ENCODE data around the gene RBPJ. TPM values are rescaled to one million over a fixed set of nuclear protein-coding genes. Genes with fewer than 3 reads are reported as not detected.

Gene RBPJ
- total RNA-seq, 4 donors from 2014 or later = 60.4 to 99.3 (median 78.5) TPM

DNA sequence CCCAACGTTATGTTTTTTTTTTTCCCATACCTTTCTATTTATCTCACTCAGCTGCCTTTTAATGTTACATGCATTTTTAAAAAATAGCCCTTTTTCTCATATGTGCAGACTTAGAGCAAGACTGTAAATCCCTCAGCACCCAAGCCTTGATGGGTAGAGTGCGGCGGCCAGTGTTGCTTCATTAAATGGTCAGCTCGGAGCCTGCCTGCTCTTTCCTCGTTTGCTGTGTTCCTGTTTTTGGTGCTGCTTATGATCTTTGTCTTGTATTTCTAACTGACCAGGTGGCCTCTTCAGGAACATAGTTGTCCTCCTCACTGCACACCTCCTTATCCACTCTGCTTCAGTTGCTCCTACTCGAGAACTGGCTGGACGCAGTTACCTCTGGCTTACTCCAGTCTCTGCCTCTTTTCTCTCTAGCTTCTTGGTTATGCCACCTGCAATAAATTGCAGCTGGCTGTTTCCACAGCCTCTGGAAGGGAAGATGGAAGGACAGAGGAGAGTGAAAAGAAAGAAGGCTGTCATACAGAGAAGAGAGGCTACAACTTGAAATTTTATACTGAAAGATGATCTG, 10.7 kb downstream of the RBPJ start:
- Histone ChIP-seq H3K4me3 (replicated peaks in 1 of 3) (no peak overlapping the region), H3K4me1 (peaks cover 21 to 26% of the 10 kb centered on the region in 2 donors), H3K27me3 (no peaks in the 10 kb centered on the region), H3K27ac (peak overlapping the region; percentile 60 to 72 (median 67)), H3K9me3 (no peaks in the 10 kb centered on the region), H3K36me3 (no peaks in the 10 kb centered on the region)
- intact Hi-C loops (cut with DNase I) = loop anchor here (5.0 to 10.0 kb wide), 2 partner anchors 81 to 307 kb away; no protein-coding TSS in a partner anchor
- no peak for TF ChIP-seq POLR2A (IDR thresholded peaks at IDR 0.05)
- TF ChIP-seq, protein P1, sequence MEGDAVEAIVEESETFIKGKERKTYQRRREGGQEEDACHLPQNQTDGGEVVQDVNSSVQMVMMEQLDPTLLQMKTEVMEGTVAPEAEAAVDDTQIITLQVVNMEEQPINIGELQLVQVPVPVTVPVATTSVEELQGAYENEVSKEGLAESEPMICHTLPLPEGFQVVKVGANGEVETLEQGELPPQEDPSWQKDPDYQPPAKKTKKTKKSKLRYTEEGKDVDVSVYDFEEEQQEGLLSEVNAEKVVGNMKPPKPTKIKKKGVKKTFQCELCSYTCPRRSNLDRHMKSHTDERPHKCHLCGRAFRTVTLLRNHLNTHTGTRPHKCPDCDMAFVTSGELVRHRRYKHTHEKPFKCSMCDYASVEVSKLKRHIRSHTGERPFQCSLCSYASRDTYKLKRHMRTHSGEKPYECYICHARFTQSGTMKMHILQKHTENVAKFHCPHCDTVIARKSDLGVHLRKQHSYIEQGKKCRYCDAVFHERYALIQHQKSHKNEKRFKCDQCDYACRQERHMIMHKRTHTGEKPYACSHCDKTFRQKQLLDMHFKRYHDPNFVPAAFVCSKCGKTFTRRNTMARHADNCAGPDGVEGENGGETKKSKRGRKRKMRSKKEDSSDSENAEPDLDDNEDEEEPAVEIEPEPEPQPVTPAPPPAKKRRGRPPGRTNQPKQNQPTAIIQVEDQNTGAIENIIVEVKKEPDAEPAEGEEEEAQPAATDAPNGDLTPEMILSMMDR (IDR thresholded peaks at IDR 0.05) = no peak
- DNase-seq = peak; percentile 76 to 78
- WGBS, 2 donors = 35 to 44% methylated on average over 7 of the region's 7 CpGs

DNA sequence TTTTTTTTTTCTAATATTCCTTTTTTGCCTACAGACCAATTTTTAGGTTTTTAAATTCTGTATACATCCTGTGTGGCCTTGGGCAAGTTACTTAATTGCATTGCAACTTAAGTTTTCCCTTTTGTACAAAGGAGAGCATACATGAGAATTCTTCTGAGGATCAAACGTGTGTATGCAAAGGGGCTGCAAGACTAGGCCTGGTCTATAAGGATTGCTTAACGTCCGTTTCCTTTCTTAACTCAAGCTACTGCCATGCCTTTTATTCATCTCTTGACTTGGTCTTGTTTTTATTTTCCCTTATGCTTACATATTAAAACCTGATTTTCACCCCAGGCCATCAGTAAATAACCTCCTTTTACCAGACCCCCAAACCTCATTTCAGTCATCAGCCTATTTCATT, 13.6 kb downstream of the RBPJ start:
- intact Hi-C loops (cut with DNase I) = loop anchor here (5.0 to 10.0 kb wide), 2 partner anchors 78 to 310 kb away; no protein-coding TSS in a partner anchor
- WGBS, 2 donors = 91 to 93% methylated on average over 3 of the region's 3 CpGs
- no peak overlapping the region for H3K4me3 ChIP-seq (replicated peaks in 1 of 3)

DNA sequence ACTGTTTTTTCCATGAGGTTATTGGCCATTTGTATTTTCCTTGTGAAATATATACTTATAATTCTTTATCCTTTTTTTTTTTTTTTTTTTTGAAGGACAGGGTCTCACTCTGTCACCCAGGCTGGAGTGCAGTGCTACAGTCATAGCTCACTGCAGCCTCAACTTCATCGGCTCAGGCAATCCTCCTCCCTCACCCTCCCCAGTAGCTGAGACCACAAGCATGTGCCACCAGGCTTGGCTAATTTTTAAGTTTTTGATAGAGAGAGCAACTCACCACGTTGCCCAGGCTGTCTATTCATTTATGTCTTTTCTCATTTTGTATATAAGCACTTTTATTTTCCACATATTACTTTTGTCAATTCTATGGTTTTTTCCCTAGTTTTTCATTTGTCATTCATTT, 16.8 kb downstream of the RBPJ start:
- 82 to 84% methylated on average over 2 of the region's 2 CpGs for WGBS, 2 donors
- intact Hi-C loops (cut with DNase I) = loop anchor here (10.0 kb wide), 1 partner anchor 313 kb away; no protein-coding TSS in a partner anchor

More for the DNA sequence above, 13.6 kb downstream of the RBPJ start:
- Histone ChIP-seq H3K4me1 (peaks cover 21 to 26% of the 10 kb centered on the region in 2 donors), H3K27me3 (no peaks in the 10 kb centered on the region), H3K9me3 (no peaks in the 10 kb centered on the region), H3K36me3 (no peaks in the 10 kb centered on the region), H3K27ac (no peak overlapping the region)
- DNase-seq = no peak
- TF ChIP-seq POLR2A (IDR thresholded peaks at IDR 0.05) = no peak
- TF ChIP-seq, protein P1 (IDR thresholded peaks at IDR 0.05) = no peak

DNA sequence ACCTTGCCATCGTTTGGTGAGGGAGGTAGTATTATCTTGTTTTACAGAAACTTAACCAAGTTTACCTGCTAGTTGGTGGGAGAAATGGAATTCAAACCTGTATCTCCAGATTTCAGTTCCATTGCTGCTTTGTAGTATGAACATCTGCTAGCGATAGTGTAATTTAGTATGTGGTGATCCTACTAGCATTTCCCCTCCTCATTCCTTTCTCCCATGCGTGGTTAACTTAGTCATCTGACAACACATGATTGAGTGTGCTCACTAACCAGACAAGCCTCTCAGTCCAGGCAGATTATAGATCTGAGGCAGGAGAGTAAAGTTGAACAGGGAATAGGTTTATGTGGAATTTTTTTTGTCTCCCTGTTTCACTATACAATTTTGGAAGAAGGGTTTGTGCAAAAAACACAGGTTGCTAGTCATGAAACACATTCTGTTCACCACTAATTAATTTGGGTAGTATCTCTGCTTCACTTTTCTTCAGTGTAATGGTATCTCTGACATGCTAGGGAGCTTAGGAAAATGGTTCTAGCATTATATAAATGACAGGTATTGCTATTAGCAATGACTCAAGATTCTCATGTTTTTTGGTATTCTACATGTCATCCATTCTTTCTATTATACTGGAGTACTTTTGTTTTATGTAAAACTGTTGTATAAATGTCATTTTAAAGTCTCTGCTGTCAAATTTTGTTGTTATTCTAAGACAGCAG, 21.7 kb downstream of the RBPJ start:
- Histone ChIP-seq H3K27me3 (no peaks in the 10 kb centered on the region), H3K4me1 (peaks cover 12 to 32% of the 10 kb centered on the region in 2 donors), H3K36me3 (no peaks in the 10 kb centered on the region), H3K4me3 (replicated peaks in 1 of 3) (no peak overlapping the region), H3K9me3 (no peaks in the 10 kb centered on the region), H3K27ac (no peak overlapping the region)
- no peak for DNase-seq
- TF ChIP-seq, protein P1 (IDR thresholded peaks at IDR 0.05) = no peak
- TF ChIP-seq POLR2A (IDR thresholded peaks at IDR 0.05) = no peak
- 59 to 65% methylated on average over 3 of the region's 3 CpGs for WGBS, 2 donors
- intact Hi-C loops (cut with DNase I) = no loop called here

More for the DNA sequence above, 16.8 kb downstream of the RBPJ start:
- Histone ChIP-seq H3K4me1 (peaks cover 5 to 17% of the 10 kb centered on the region in 2 donors), H3K9me3 (no peaks in the 10 kb centered on the region), H3K36me3 (no peaks in the 10 kb centered on the region), H3K4me3 (replicated peaks in 1 of 3) (no peak overlapping the region), H3K27ac (no peak overlapping the region), H3K27me3 (no peaks in the 10 kb centered on the region)
- DNase-seq = no peak
- no peak for TF ChIP-seq POLR2A (IDR thresholded peaks at IDR 0.05)
- TF ChIP-seq, protein P1 (IDR thresholded peaks at IDR 0.05) = no peak

DNA sequence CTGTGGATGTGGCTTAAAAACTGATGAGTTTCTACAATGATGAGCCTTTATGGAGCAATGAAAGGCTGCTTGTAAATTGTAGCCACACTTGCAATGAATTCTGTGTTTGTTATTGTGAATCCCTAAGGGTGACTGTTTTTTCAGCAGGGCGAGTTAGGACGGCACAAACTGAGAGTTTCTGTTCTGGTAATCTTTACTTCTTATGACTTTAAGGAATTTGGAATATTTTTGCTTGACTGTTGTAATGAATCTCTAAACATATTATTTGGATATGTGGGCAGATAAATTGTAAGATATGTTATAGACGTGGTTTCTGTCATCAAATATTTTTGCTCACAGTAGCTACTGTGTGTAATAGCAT, 22.2 kb downstream of the RBPJ start:
- H3K27ac ChIP-seq = no peak overlapping the region
- H3K4me3 ChIP-seq (replicated peaks in 1 of 3) = no peak overlapping the region
- H3K4me1 ChIP-seq = peaks cover 12 to 32% of the 10 kb centered on the region in 2 donors
- no peaks in the 10 kb centered on the region for H3K27me3 ChIP-seq
- 55 to 63% methylated on average over 3 of the region's 3 CpGs for WGBS, 2 donors
- DNase-seq = no peak
- H3K9me3 ChIP-seq = no peaks in the 10 kb centered on the region
- TF ChIP-seq, protein P1 (IDR thresholded peaks at IDR 0.05) = no peak
- no peak for TF ChIP-seq POLR2A (IDR thresholded peaks at IDR 0.05)
- intact Hi-C loops (cut with DNase I) = no loop called here
- H3K36me3 ChIP-seq = no peaks in the 10 kb centered on the region
